SH-SY5Y (cell line): Measurements from ENCODE around the gene MAP4K2.

ENCODE experiments used
- GATA2 ChIP-seq: IDR thresholded peaks from 2 replicates; pipeline ENCODE4 v1.6.1; 2011; ENCODE audit warnings: mild to moderate bottlenecking, low read depth, low read length
- GATA3 ChIP-seq: IDR thresholded peaks from 2 replicates; pipeline ENCODE4 v1.6.1; 2011; ENCODE audit warnings: low read depth, mild to moderate bottlenecking, low read length, moderate library complexity

GRCh38 chr11:64833198-64833502 is 30.1 kb upstream of the MAP4K2 start:
- TF ChIP-seq GATA3 (no peak), GATA2 (no peak)
